ENCODE measurements around the gene POTEG.
"Not testable (repeated sequence)": the region's sequence is repeated elsewhere in the genome, so short reads cannot be mapped to it uniquely, and the experiment has no call there.

POTEG gene

GRCh38 chr14:19372813-19373500 is 61.2 kb downstream of the POTEG start:
- DNase-seq: not testable (repeated sequence)

GRCh38 chr14:19371767-19372166 is 62.4 kb downstream of the POTEG start:
- not testable (repeated sequence) for DNase-seq

DNA sequence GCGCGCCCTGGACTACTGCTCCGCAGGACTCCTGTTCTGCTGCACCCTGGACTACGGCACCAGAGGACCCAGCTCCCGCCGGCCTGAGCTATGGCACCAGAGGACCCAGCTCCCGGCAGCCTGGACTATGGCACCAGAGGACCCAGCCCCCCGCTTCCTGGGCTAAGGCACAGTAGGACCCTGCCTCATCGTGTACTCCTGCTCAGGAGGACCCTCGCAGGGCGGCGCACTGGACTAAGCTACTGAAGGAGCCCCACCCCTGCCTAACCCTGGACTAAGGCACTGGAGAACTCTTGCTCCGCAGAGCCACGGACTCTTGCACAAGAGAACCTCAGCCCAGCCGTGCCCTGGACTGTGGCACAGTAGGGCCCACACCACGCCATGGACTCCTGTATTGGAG is 71.3 kb downstream of the POTEG start:
- not testable (repeated sequence) for DNase-seq

DNA sequence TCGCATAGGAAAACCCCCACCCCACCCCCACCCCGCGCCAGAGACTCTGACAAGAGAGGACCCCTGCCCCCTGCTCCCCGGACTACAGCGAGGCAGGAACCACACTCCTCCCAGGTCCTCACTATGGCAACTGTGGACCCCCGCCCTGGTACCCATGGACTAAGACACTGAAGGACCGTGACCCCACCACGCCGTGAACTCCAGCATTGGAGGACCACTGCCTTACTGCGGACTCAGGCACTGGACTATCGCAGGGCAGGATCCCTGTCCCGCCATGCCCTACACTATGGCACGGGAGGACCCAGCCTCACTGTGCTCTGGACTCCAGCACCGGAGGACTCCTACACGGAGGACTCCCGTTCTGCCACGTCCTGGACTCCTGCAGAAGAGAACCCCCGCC is 71.8 kb downstream of the POTEG start:
- not testable (repeated sequence) for DNase-seq

DNA sequence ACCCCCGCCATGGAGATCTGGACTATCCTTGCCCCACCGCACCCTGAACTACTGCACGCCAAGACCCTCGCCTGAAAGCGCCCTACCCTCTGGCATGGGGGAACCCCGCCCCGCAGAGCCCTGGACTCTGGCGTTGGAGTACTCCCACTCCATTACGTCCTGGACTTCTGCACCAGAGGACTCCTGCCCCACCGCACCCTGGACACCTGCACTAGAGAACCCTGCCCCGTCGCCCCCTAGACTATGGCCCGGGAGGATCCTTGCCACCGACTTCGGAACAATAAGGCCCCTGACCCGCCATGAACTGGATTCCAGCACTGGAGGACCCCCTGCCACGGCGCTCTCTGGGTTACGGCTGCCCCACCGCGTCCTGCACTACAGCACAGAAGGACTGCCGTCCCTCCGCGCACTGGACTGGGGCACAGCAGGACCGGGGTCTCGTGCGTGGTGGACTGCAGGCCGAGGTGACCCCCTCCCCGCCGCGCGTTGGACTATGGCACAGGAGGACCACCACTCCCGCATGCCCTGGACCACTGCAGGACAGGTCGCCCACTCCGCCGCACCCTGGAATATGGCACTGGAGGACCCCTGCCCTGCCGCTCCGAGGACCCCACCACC is 72.4 kb downstream of the POTEG start:
- DNase-seq: not testable (repeated sequence)

DNA sequence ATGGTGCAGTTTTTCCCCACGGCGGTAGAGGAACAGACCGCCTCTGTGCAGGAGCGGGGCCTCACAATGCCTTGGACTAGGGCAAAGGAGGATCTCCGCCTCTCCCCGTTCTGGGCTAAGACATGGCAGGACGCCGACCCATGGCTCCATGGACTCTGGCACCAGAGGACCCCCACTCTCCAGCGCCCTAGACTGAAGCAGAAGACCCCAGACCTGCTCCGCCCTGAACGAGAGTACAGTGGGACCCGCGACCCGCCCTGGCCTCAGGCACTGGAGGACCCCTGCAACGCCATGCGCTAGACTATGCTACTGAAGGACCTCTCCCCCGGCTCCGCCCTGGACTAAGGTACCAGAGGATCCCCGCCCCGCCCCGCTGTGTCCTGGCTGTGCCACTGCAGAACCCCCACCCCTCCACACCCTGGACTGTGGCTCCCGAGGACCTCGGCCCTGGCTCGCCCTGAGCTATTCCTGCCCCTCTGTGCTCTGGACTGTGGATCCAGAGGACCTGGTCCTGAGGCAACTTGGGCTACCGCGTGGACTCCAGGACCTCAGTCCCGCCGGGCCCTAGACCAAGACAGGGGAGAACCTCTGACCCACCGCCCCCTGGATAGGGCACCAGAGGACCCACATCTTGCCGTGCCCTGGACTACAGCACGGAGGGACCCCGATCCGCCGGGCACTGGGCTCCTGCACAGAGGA is 73.1 kb downstream of the POTEG start:
- DNase-seq: not testable (repeated sequence)

Data from fibroblast of skin of back (primary cell).